GM21786 (cell line): ENCODE data around the gene DTNA.

Experiments
- ATAC-seq: cut with Tn5 transposase; IDR thresholded peaks from one replicate; pipeline ENCODE4 v1.9.1; 2021; ENCODE audit not compliant: unreplicated experiment

Gene DTNA

GRCh38 chr18:34767601-34768027, 57.5 kb downstream of the DTNA start:
- ATAC-seq: no peak

GRCh38 chr18:34771958-34772357, 61.9 kb downstream of the DTNA start:
- ATAC-seq: no peak

- no peak for ATAC-seq
Observed at GRCh38 chr18:34772887-34773286, 62.8 kb downstream of the DTNA start.

- ATAC-seq: no peak
Observed at GRCh38 chr18:34773378-34773777, 63.3 kb downstream of the DTNA start.

GRCh38 chr18:34773961-34774766, 64.1 kb downstream of the DTNA start:
- ATAC-seq: no peak

- no peak for ATAC-seq
Observed at GRCh38 chr18:34775461-34775860, 65.4 kb downstream of the DTNA start.

GRCh38 chr18:34779112-34779511, 69.0 kb downstream of the DTNA start:
- no peak for ATAC-seq

- ATAC-seq: no peak
Observed at GRCh38 chr18:34780856-34781255, 70.8 kb downstream of the DTNA start.

GRCh38 chr18:34783501-34783900, 73.4 kb downstream of the DTNA start:
- no peak for ATAC-seq

- no peak for ATAC-seq
Observed at GRCh38 chr18:34786162-34786741, 76.2 kb downstream of the DTNA start.

GRCh38 chr18:34787931-34788532, 77.9 kb downstream of the DTNA start:
- ATAC-seq: peak; percentile 82

GRCh38 chr18:34789768-34790344, 79.8 kb downstream of the DTNA start:
- ATAC-seq: no peak

- ATAC-seq: no peak
Observed at GRCh38 chr18:34794348-34794747, 84.2 kb downstream of the DTNA start.

- ATAC-seq: no peak
Observed at GRCh38 chr18:34795070-34795732, 85.1 kb downstream of the DTNA start.

GRCh38 chr18:34796035-34796657, 86.0 kb downstream of the DTNA start:
- ATAC-seq: no peak

GRCh38 chr18:34799291-34799690, 89.2 kb downstream of the DTNA start:
- ATAC-seq: no peak

GRCh38 chr18:34800381-34800780, 90.3 kb downstream of the DTNA start:
- ATAC-seq: no peak

GRCh38 chr18:34801774-34802173, 91.7 kb downstream of the DTNA start:
- ATAC-seq: no peak

- ATAC-seq: no peak
Observed at GRCh38 chr18:34802959-34803358, 92.9 kb downstream of the DTNA start.

- ATAC-seq: no peak
Observed at GRCh38 chr18:34803877-34804400, 93.8 kb downstream of the DTNA start.
